Measurements from ENCODE around the gene AMIGO2.

Gene AMIGO2

GRCh38 chr12:47075192-47076084, 4.3 kb downstream of the AMIGO2 start:
- no peak for TF ChIP-seq CTCF (IDR thresholded peaks at IDR 0.05; ENCODE audit: insufficient read depth, low read depth, low read length, missing control alignments)
- no peak overlapping the region for H3K4me3 ChIP-seq (ENCODE audit: low read depth, low read length)
- no peak for DNase-seq (ENCODE audit: low read depth)

GRCh38 chr12:47074757-47075156, 5.0 kb downstream of the AMIGO2 start:
- no peak overlapping the region for H3K4me3 ChIP-seq (ENCODE audit: low read depth, low read length)
- no peak for TF ChIP-seq CTCF (IDR thresholded peaks at IDR 0.05; ENCODE audit: insufficient read depth, low read depth, low read length, missing control alignments)
- DNase-seq (ENCODE audit: low read depth), result no peak

- no peak for TF ChIP-seq CTCF (IDR thresholded peaks at IDR 0.05; ENCODE audit: insufficient read depth, low read depth, low read length, missing control alignments)
Observed at GRCh38 chr12:47073951-47074350, 5.8 kb downstream of the AMIGO2 start.

GRCh38 chr12:47071241-47071852, 8.4 kb downstream of the AMIGO2 start:
- TF ChIP-seq CTCF (IDR thresholded peaks at IDR 0.05; ENCODE audit: insufficient read depth, low read depth, low read length, missing control alignments), result peak; percentile 38
- H3K4me3 ChIP-seq (ENCODE audit: low read depth, low read length), result no peak overlapping the region
- DNase-seq (ENCODE audit: low read depth), result no peak

More at GRCh38 chr12:47073951-47074350, 5.8 kb downstream of the AMIGO2 start:
- DNase-seq (ENCODE audit: low read depth), result no peak
- H3K4me3 ChIP-seq (ENCODE audit: low read depth, low read length), result no peak overlapping the region

GRCh38 chr12:47070310-47070709, 9.4 kb downstream of the AMIGO2 start:
- no peak for DNase-seq (ENCODE audit: low read depth)
- no peak for TF ChIP-seq CTCF (IDR thresholded peaks at IDR 0.05; ENCODE audit: insufficient read depth, low read depth, low read length, missing control alignments)
- no peak overlapping the region for H3K4me3 ChIP-seq (ENCODE audit: low read depth, low read length)

- no peak overlapping the region for H3K4me3 ChIP-seq (ENCODE audit: low read depth, low read length)
- DNase-seq (ENCODE audit: low read depth), result no peak
- TF ChIP-seq CTCF (IDR thresholded peaks at IDR 0.05; ENCODE audit: insufficient read depth, low read depth, low read length, missing control alignments), result no peak
Observed at GRCh38 chr12:47068539-47068938, 11.2 kb downstream of the AMIGO2 start.
